GM21737 (cell line): ENCODE results near the gene CHST11.
A peak's percentile ranks its signal among the peaks of the same experiment; 100 is the strongest.

Source experiments
- ATAC-seq: cut with Tn5 transposase; IDR thresholded peaks from one replicate; pipeline ENCODE4 v1.9.1; 2021; ENCODE audit warnings: mild to moderate bottlenecking, moderate library complexity; ENCODE audit not compliant: unreplicated experiment

CHST11 gene

GRCh38 chr12:104479123-104479662 lies 22.4 kb downstream of the CHST11 start:
- ATAC-seq = no peak

GRCh38 chr12:104480012-104480411 lies 23.3 kb downstream of the CHST11 start:
- ATAC-seq = no peak

GRCh38 chr12:104480826-104481440 lies 24.2 kb downstream of the CHST11 start:
- ATAC-seq = no peak

GRCh38 chr12:104482113-104482512 lies 25.4 kb downstream of the CHST11 start:
- no peak for ATAC-seq

GRCh38 chr12:104482748-104483147 lies 26.0 kb downstream of the CHST11 start:
- no peak for ATAC-seq

- no peak for ATAC-seq
Measured at GRCh38 chr12:104484079-104484478, 27.3 kb downstream of the CHST11 start.

GRCh38 chr12:104485651-104486362 lies 29.1 kb downstream of the CHST11 start:
- ATAC-seq = no peak

GRCh38 chr12:104486363-104486750 lies 29.6 kb downstream of the CHST11 start:
- ATAC-seq = no peak

GRCh38 chr12:104486943-104487819 lies 30.4 kb downstream of the CHST11 start:
- ATAC-seq = peak; percentile 33

- no peak for ATAC-seq
Measured at GRCh38 chr12:104488374-104488773, 31.6 kb downstream of the CHST11 start.

GRCh38 chr12:104490186-104490585 lies 33.4 kb downstream of the CHST11 start:
- no peak for ATAC-seq

- ATAC-seq = no peak
Measured at GRCh38 chr12:104490850-104491249, 34.1 kb downstream of the CHST11 start.

GRCh38 chr12:104493496-104493895 lies 36.7 kb downstream of the CHST11 start:
- ATAC-seq = no peak

GRCh38 chr12:104494137-104494792 lies 37.5 kb downstream of the CHST11 start:
- ATAC-seq = no peak

- no peak for ATAC-seq
Measured at GRCh38 chr12:104494793-104495158, 38.0 kb downstream of the CHST11 start.

GRCh38 chr12:104495786-104496185 lies 39.0 kb downstream of the CHST11 start:
- ATAC-seq = no peak

- no peak for ATAC-seq
Measured at GRCh38 chr12:104496336-104496735, 39.6 kb downstream of the CHST11 start.

GRCh38 chr12:104498211-104498801 lies 41.6 kb downstream of the CHST11 start:
- ATAC-seq = no peak

- ATAC-seq = no peak
Measured at GRCh38 chr12:104499668-104500332, 43.1 kb downstream of the CHST11 start.

- no peak for ATAC-seq
Measured at GRCh38 chr12:104501115-104501514, 44.4 kb downstream of the CHST11 start.
